ENCODE measurements around the gene TMEM175.

- no peak for TF ChIP-seq CTCF (IDR thresholded peaks at IDR 0.05)
- TF ChIP-seq POLR2A (IDR thresholded peaks at IDR 0.05), result no peak
- no peak for TF ChIP-seq EP300 (IDR thresholded peaks at IDR 0.05)
Observed at GRCh38 chr4:958314-958665, 26.0 kb downstream of the TMEM175 start.
